GM21381 (cell line): ENCODE measurements around the gene METTL1.

Experiments used
- ATAC-seq: cut with Tn5 transposase; IDR thresholded peaks from one replicate; pipeline ENCODE4 v1.9.1; 2021; ENCODE audit warnings: mild to moderate bottlenecking, moderate library complexity; ENCODE audit not compliant: unreplicated experiment

Gene METTL1

GRCh38 chr12:57755454-57756372, 16.2 kb downstream of the METTL1 start:
- no peak for ATAC-seq

GRCh38 chr12:57755194-57755453, 16.8 kb downstream of the METTL1 start:
- ATAC-seq, result no peak

GRCh38 chr12:57754411-57755193, 17.3 kb downstream of the METTL1 start, which contains the start of gene MARCHF9:
TSS of gene MARCHF9 (plus strand) at chr12:57755103. CDS start at chr12:57755529, 426 bp downstream.
- peak; percentile 37 for ATAC-seq

GRCh38 chr12:57753756-57754337, 18.1 kb downstream of the METTL1 start:
- ATAC-seq, result no peak

DNA sequence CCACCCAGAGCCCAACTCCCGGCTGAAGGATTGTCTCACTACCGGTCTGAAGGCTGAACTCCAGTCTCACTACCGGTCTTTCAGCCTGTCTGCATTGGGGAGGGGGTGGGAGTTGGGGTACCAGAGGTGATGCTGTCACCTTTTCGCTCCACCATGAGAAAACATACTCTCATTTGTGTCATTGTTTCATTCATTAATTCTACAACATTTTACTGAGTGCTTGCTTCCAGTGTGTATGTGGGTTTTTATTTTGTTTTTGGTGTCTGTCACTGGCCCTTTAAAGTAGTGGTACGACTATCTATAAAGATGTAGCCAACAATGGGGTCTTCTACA, 19.3 kb downstream of the METTL1 start:
- no peak for ATAC-seq

- peak; percentile 63 for ATAC-seq
These were observed 19.9 kb downstream of the METTL1 start, which contains the start of gene CDK4 for GRCh38 chr12:57751788-57752667. TSS of gene CDK4 (minus strand) at chr12:57752310. CDS start at chr12:57751717, 593 bp downstream.

DNA sequence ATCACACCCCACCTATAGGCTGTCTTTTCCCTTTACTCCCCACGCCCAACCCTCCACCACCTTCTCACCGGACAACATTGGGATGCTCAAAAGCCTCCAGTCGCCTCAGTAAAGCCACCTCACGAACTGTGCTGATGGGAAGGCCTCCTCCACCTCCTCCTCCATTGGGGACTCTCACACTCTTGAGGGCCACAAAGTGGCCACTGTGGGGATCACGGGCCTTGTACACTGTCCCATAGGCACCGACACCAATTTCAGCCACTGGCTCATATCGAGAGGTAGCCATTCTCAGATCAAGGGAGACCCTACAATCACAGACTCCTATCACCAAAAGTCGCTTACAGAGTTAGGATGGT, 20.5 kb downstream of the METTL1 start:
- no peak for ATAC-seq

DNA sequence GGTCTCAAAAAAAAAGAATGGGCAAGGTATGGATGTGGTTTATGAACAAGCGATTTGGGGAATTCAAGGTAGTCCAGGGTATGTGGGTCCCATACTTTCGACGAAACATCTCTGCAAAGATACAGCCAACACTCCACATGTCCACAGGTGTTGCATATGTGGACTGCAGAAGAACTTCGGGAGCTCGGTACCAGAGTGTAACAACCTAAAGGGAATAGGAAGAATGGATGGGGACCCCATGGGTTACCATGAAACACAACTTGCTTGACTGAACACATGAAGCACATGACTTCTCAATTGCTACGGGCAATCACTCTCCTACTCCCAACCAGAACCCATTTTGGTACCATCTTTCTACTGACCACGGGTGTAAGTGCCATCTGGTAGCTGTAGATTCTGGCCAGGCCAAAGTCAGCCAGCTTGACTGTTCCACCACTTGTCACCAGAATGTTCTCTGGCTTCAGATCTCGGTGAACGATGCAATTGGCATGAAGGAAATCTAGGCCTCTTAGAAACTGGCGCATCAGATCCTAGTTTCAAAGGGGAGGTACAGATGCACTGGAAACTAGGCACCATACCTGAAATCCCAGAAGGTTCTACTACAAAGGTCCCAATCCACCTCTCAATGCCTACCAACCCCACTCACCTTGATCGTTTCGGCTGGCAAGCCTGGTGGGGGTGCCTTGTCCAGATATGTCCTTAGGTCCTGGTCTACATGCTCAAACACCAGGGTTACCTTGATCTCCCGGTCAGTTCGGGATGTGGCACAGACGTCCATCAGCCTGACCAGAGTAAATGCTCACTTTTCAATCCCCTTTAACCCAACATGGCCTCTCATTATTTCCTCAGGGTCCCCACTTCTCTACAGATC, 21.1 kb downstream of the METTL1 start:
- ATAC-seq, result no peak

GRCh38 chr12:57749061-57749460, 22.8 kb downstream of the METTL1 start:
- no peak for ATAC-seq

DNA sequence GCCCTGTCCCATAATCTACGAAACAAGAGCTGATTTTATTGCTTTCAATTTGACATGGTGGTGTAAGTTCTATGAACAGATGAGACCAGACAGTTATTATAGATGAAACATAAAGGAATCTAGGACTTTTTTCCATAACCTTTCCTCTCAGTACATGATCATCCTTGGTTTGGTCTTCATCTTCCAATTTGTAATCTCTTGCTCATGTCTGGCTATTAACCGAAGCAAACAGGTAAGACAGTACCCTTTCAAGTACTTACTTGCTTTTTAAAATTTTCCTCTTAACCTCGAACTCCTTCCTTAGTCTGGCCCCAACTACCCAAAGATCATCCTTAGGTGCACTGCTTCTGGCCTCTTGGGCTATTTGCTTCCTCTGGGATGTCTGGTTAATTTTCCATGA, 25.9 kb downstream of the METTL1 start:
- ATAC-seq, result no peak

DNA sequence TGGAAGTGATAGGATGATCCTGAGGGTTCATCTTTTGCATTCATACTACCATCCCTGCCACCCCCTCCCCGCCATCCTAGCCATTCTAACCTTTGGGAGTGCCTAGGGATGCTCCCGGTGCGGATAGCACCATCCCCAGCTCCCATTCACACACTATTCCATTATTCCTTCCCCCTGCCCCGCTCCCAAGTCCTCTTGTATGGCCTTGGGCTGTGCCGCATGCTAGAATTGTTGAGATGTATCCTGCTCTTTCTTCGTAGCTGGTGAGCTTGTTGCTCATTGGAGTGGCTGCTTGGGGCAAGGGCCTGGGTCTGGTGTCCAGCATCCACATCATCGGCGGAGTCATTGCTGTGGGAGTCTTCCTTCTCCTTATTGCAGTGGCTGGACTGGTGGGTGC, 26.4 kb downstream of the METTL1 start:
- no peak for ATAC-seq

- ATAC-seq, result peak; percentile 81
These were observed 27.0 kb downstream of the METTL1 start, which contains the start of gene TSPAN31 for GRCh38 chr12:57744777-57745484. TSS of gene TSPAN31 (plus strand) at chr12:57745039. CDS start at chr12:57745155, 116 bp downstream.

DNA sequence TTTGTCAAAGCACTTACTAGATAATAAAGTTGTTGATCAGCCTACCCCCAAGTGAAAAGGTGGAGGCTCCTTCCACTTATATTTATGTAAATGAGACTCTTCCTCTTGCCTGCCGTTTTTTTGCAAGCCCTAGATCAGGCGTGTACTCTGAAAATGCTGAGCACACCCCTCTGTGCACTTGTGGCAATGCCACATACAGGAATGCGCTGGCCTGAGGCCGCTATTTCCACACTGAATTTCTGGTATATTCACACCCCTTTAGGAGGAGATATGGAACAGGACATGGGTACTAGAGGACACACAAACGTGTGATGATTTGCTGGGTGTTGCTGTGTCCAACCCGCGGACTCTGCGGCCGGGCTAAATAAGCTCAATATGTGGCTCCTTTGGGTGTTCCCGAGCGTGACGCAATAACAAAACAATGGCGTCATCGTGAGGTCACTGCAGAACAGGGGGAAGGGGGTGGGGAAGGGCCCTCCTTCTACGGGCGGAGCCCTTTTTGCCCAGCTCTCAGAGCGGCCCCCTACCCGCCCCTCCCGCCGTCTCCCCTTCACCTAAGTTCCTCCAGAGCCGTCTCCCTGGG, 27.6 kb downstream of the METTL1 start:
- peak; percentile 27 for ATAC-seq

DNA sequence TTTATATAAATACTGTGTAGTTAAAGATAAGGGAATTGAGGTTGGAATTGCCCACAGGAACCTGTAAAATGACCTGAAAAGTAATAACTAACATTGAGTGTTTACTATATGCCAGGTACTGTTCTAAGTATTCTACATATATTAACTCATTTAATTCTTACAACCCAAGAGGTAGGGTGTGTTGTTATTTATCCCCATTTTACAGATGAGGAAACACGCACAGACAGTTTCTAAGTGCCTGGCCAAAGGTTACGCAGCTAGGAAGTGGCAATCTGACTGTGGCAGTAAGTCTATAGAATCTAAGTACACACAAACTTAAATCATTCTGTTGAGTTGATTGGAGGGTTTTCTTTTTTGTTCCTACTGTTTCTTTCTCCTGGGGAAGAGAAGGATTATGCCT, 28.1 kb downstream of the METTL1 start:
- no peak for ATAC-seq

DNA sequence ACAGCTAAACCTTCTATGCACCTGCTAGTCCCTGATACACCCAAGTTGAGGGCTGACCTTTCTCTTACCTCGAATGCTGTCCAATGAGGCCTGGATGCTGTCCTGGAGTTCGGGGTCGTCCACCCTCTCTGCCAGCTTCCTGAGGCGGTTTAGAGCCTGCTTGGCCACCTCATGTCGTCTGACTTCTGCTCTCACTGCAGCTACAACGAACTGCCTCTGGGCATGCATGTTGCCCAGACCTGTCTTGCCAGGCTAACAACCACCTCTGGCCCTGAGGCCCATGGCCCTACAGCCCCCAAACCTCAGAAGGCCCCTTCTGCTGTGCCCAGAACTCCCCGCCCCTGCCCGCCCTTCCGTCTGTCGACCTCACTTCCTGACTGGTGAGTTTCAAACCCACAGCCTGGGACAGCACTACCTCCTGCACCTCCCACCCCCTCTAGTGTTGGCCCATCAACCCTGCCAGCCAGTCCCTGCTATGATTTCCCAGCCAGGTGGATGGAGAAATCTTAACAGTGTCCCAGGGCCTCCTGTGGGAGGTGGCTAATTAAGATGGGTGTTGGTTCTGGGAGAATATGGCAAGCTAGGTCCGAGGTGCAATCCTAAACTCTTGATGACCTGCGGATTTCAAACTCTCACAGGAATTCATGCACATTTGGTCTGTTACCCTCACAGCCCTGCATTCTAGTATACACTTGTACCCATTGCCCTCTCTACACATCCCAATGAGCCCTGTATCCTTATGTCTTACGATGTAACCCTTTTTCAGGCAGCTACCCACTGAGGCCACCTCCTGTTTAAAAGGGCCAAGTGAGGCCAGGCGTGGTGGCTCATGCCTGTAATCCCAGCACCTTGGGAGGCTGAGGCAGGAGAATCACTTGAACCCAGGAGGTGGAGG, 29.8 kb downstream of the METTL1 start:
- peak; percentile 57 for ATAC-seq

- ATAC-seq, result no peak
These were observed 30.5 kb downstream of the METTL1 start for GRCh38 chr12:57741413-57741789.

DNA sequence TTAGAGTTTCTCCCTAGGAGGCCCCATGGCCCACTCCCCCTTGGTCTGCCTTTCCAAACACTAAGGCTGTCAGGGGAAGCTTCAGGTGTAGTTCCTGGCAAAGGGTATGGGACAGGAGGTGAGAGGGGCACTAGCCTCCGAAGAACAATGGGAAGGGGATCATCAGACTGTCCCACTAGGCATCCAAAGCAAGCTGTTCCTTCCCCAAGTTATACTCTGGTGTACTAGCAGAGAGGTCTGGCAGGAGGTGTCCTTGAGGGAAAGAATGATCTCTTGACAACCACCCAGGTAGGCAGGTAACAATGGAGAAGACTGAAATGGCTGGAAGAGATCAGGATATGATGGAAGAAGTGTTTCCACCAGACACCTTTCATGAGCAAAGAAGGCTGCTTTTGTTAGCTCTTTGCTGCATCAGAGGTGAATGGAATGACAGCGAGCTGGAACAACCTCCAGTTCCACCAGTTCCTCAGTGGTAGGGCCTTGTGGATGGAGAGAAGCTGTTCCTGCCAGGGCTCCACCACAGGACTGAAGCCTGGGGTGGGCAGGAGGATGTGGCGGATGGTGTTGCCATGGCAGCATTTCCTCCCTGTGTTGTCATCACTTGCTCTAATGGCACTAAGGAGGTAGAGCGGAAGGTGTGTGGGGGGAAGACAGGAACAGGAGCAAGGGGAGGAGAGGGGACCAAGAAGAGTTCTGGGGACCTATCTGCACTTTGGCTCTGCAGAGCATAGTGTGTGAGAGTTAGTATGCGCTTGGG, 31.1 kb downstream of the METTL1 start:
- ATAC-seq, result peak; percentile 45
